ENCODE measurements around the gene CCNB2. TPM values are rescaled to one million over a fixed set of nuclear protein-coding genes. Genes with fewer than 3 reads are reported as not detected.

The CCNB2 gene
- total RNA-seq, 1 experiment from 2014 or later: 67.6 TPM

- no peak overlapping the region for H3K4me3 ChIP-seq (ENCODE audit: low read depth in 2 of 2, low read length in 2 of 2)
- POLR2A ChIA-PET: no interaction called here
- H3K36me3 ChIP-seq (ENCODE audit: control insufficient read depth, insufficient read depth, low read length): no peaks in the 10 kb centered on the region
- TF ChIP-seq POLR2AphosphoS5 (IDR thresholded peaks at IDR 0.05; ENCODE audit: low read depth, low read length) (no peak), TCF7L2 (IDR thresholded peaks at IDR 0.05; ENCODE audit: low read depth, low read length) (no peak), SIN3A (IDR thresholded peaks at IDR 0.05; ENCODE audit: borderline replicate concordance, insufficient read depth, low read depth, low read length) (no peak)
- TF ChIP-seq, protein P1, sequence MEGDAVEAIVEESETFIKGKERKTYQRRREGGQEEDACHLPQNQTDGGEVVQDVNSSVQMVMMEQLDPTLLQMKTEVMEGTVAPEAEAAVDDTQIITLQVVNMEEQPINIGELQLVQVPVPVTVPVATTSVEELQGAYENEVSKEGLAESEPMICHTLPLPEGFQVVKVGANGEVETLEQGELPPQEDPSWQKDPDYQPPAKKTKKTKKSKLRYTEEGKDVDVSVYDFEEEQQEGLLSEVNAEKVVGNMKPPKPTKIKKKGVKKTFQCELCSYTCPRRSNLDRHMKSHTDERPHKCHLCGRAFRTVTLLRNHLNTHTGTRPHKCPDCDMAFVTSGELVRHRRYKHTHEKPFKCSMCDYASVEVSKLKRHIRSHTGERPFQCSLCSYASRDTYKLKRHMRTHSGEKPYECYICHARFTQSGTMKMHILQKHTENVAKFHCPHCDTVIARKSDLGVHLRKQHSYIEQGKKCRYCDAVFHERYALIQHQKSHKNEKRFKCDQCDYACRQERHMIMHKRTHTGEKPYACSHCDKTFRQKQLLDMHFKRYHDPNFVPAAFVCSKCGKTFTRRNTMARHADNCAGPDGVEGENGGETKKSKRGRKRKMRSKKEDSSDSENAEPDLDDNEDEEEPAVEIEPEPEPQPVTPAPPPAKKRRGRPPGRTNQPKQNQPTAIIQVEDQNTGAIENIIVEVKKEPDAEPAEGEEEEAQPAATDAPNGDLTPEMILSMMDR (IDR thresholded peaks at IDR 0.05): no peak
- TF ChIP-seq, protein P2, sequence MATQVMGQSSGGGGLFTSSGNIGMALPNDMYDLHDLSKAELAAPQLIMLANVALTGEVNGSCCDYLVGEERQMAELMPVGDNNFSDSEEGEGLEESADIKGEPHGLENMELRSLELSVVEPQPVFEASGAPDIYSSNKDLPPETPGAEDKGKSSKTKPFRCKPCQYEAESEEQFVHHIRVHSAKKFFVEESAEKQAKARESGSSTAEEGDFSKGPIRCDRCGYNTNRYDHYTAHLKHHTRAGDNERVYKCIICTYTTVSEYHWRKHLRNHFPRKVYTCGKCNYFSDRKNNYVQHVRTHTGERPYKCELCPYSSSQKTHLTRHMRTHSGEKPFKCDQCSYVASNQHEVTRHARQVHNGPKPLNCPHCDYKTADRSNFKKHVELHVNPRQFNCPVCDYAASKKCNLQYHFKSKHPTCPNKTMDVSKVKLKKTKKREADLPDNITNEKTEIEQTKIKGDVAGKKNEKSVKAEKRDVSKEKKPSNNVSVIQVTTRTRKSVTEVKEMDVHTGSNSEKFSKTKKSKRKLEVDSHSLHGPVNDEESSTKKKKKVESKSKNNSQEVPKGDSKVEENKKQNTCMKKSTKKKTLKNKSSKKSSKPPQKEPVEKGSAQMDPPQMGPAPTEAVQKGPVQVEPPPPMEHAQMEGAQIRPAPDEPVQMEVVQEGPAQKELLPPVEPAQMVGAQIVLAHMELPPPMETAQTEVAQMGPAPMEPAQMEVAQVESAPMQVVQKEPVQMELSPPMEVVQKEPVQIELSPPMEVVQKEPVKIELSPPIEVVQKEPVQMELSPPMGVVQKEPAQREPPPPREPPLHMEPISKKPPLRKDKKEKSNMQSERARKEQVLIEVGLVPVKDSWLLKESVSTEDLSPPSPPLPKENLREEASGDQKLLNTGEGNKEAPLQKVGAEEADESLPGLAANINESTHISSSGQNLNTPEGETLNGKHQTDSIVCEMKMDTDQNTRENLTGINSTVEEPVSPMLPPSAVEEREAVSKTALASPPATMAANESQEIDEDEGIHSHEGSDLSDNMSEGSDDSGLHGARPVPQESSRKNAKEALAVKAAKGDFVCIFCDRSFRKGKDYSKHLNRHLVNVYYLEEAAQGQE (IDR thresholded peaks at IDR 0.05; ENCODE audit: insufficient read depth in 1 of 2, low read depth in 2 of 2, low read length in 1 of 2): no peak
- BruUV-seq (replicated peaks): TSS peak; percentile 33
- DNase-seq (ENCODE audit: low read depth, low spot score): no peak
- intact Hi-C loops (cut with micrococcal nuclease; ENCODE audit: unreplicated experiment) (no loop called here), in situ Hi-C loops (cut with HindIII; ENCODE audit: low pct_unique_long_range_greater_than_20kb, low sequenced_read_pairs) (no loop called here)
- no peaks in the 10 kb centered on the region for H3K27me3 ChIP-seq (ENCODE audit: control insufficient read depth, insufficient read depth, low read length)
- H3K9me3 ChIP-seq (ENCODE audit: control insufficient read depth, insufficient read depth, low read depth, low read length): no peaks in the 10 kb centered on the region
- CTCF ChIA-PET: no interaction called here
- ATAC-seq: no peak
- H3K27ac ChIP-seq (ENCODE audit: low read length): no peak overlapping the region
- H3K4me1 ChIP-seq (ENCODE audit: control insufficient read depth, insufficient read depth, low read length): peaks cover 3% of the 10 kb centered on the region; the same call in 1 of the 2 replicates
Measured at GRCh38 chr15:59165726-59166125, 60.8 kb downstream of the CCNB2 start.

DNA sequence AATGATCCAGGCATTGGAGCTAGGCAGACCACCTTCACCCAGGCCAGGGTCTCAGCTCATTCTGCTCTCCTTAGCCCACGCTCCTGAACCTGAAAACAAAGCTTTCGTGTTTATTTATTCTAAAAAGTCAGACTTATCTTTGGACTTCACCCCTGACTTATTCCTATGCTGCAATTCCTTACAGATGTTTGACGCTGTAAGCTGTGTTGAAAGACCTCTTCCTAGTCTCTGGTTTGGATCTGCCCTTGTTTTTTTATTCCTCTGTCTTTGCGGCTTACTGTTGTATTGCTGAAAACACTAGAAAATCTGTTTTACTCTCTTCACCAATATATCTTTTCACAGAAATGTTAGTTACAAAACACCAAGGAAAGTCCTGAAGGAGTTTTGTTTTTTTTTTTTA lies 61.2 kb downstream of the CCNB2 start:
- in situ Hi-C loops (cut with HindIII; ENCODE audit: low pct_unique_long_range_greater_than_20kb, low sequenced_read_pairs): no loop called here
- POLR2A ChIA-PET: no interaction called here
- ATAC-seq (no peak), DNase-seq (ENCODE audit: low read depth, low spot score) (no peak)
- no peaks in the 10 kb centered on the region for H3K27me3 ChIP-seq (ENCODE audit: control insufficient read depth, insufficient read depth, low read length)
- H3K27ac ChIP-seq (ENCODE audit: low read length): no peak overlapping the region
- TF ChIP-seq POLR2AphosphoS5 (IDR thresholded peaks at IDR 0.05; ENCODE audit: low read depth, low read length): no peak
- no peak for TF ChIP-seq SIN3A (IDR thresholded peaks at IDR 0.05; ENCODE audit: borderline replicate concordance, insufficient read depth, low read depth, low read length)
- no peak for TF ChIP-seq TCF7L2 (IDR thresholded peaks at IDR 0.05; ENCODE audit: low read depth, low read length)
- TF ChIP-seq, protein P2 (IDR thresholded peaks at IDR 0.05; ENCODE audit: insufficient read depth in 1 of 2, low read depth in 2 of 2, low read length in 1 of 2): no peak
- TF ChIP-seq, protein P1 (IDR thresholded peaks at IDR 0.05): no peak
- H3K36me3 ChIP-seq (ENCODE audit: control insufficient read depth, insufficient read depth, low read length): no peaks in the 10 kb centered on the region
- intact Hi-C loops (cut with micrococcal nuclease; ENCODE audit: unreplicated experiment): no loop called here
- CTCF ChIA-PET: no interaction called here
- H3K4me3 ChIP-seq (ENCODE audit: low read depth in 2 of 2, low read length in 2 of 2): no peak overlapping the region
- H3K4me1 ChIP-seq (ENCODE audit: control insufficient read depth, insufficient read depth, low read length): peaks cover 4% of the 10 kb centered on the region; the same call in 1 of the 2 replicates
- BruUV-seq (replicated peaks): no TSS peak
- no peaks in the 10 kb centered on the region for H3K9me3 ChIP-seq (ENCODE audit: control insufficient read depth, insufficient read depth, low read depth, low read length)
